GM12891 (cell line): ENCODE data around the gene IYD.

Source experiments
- PAX5 ChIP-seq: IDR thresholded peaks from 2 replicates; pipeline ENCODE4 v1.6.1; 2011; ENCODE audit warnings: low read length, moderate library complexity, mild to moderate bottlenecking; ENCODE audit not compliant: insufficient read depth, severe bottlenecking
- POLR2A ChIP-seq: IDR thresholded peaks from 2 replicates; pipeline ENCODE4 v1.6.1; 2011; ENCODE audit warnings: low read depth, low read length, control low read depth
- POLR2AphosphoS5 ChIP-seq: IDR thresholded peaks from 2 replicates; pipeline ENCODE4 v1.6.1; 2011; ENCODE audit warnings: low read depth, low read length, control low read depth
- SPI1 ChIP-seq: IDR thresholded peaks from 2 replicates; pipeline ENCODE4 v1.6.1; 2011; ENCODE audit warnings: low read depth, low read length, control low read depth

DNA sequence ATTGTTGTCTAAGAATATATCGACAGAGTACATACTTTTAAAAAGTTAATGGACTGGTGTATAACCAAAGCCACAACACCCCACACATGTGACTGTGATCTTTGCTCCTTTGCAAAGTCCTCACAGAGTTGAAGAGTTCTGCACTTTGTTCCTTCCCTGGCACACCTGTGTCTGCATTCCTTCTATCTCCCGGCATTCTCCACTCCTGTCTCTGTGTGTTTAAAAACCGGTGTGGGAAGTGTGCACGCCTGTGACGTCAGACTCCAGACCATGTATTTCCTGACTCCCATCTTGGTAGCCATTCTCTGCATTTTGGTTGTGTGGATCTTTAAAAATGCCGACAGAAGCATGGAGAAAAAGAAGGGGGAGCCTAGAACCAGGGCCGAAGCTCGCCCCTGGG lies at the start of gene IYD:
- TF ChIP-seq POLR2A (no peak), POLR2AphosphoS5 (no peak), SPI1 (no peak), PAX5 (no peak)
